NCI-H446 (cell line): ENCODE data around the gene USP6NL.

Experiments used
- DNase-seq, 2 experiments: peaks; one replicate each; lab custom pipeline; 2025; lab: John Stamatoyannopoulos, UW

The USP6NL gene

GRCh38 chr10:11616021-11616420 lies 4.6 kb upstream of the USP6NL start:
- no peak for DNase-seq

- DNase-seq, result no peak
Observed at GRCh38 chr10:11615396-11615795, 3.9 kb upstream of the USP6NL start.

GRCh38 chr10:11612021-11613001 lies 861 bp upstream of the USP6NL start:
- DNase-seq, result no peak

- no peak for DNase-seq
Observed at GRCh38 chr10:11610826-11611247, 613 bp downstream of the USP6NL start.

- DNase-seq, result no peak
Observed at GRCh38 chr10:11610166-11610825, 1.2 kb downstream of the USP6NL start.

- DNase-seq, result no peak
Observed at GRCh38 chr10:11609492-11610093, 1.9 kb downstream of the USP6NL start.

- DNase-seq, result no peak
Observed at GRCh38 chr10:11609052-11609451, 2.4 kb downstream of the USP6NL start.

- no peak for DNase-seq
Observed at GRCh38 chr10:11608159-11609013, 3.1 kb downstream of the USP6NL start.

GRCh38 chr10:11605807-11606408 lies 5.5 kb downstream of the USP6NL start:
- no peak for DNase-seq

GRCh38 chr10:11604865-11605650 lies 6.4 kb downstream of the USP6NL start:
- no peak for DNase-seq

GRCh38 chr10:11603741-11604140 lies 7.7 kb downstream of the USP6NL start:
- no peak for DNase-seq

GRCh38 chr10:11602919-11603523 lies 8.4 kb downstream of the USP6NL start:
- DNase-seq, result no peak

GRCh38 chr10:11602358-11602757 lies 9.1 kb downstream of the USP6NL start:
- DNase-seq, result no peak

GRCh38 chr10:11601670-11602069 lies 9.8 kb downstream of the USP6NL start:
- no peak for DNase-seq

GRCh38 chr10:11600280-11600679 lies 11.2 kb downstream of the USP6NL start:
- DNase-seq, result no peak

GRCh38 chr10:11598712-11599397 lies 12.6 kb downstream of the USP6NL start:
- DNase-seq, result no peak

- no peak for DNase-seq
Observed at GRCh38 chr10:11597470-11597869, 14.0 kb downstream of the USP6NL start.

GRCh38 chr10:11595395-11595692 lies 16.1 kb downstream of the USP6NL start:
- no peak for DNase-seq

GRCh38 chr10:11594589-11595394 lies 16.7 kb downstream of the USP6NL start:
- no peak for DNase-seq
